HS-5 (cell line): ENCODE measurements around the gene TRIM47.
A peak's percentile ranks its signal among the peaks of the same experiment; 100 is the strongest.
"Not testable (repeated sequence)": the region's sequence is repeated elsewhere in the genome, so short reads cannot be mapped to it uniquely, and the experiment has no call there.

Source experiments
- DNase-seq: peaks from one replicate; pipeline ENCODE4 v3.0.0-alpha.2; 2012; ENCODE audit warnings: low read depth

Gene TRIM47

DNA sequence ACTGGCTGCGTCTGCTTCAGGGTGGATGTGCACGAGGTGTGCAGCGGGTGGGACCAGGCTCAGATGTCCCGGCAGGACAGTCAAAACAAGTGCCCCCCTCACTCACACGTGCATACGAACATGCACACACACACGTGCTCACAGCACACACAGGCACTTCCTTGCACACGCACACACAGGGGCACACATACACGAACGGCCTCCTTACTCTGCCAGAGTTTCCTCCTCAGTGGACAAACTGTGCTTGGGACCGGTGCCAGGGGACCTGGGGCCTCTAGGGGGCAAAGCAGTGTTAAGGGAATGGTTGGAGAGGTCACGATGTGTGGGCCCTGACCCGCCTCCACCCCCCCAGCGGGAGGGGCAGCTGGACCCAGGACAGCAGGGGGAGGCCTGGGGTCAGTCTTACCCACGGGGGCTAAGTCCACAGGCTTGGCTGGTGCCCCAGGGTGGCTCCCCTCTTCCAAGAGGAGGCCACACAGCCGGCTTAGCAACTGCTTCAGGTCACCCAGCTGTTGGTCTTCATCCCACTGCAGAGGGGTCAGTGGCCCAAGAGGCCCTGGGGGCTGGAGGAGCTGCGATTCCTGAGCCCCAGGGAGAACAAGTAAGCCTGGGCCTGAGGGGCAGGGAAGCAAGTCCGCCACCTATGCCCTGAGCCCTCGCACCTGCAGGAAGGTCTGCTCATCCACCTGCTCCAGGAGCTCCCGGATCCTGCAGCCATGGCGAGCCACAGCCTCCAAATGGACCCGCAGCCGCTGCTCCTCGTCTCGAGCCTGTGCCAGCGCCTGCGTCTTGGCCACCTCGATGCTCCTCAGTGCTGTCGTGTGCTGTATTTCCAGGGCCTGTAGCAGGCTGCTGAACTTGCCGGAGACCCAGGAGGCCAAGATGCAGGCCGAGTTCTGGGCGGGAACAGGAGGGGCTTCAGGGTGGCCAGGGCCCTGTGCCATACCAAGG lies 13.5 kb upstream of the TRIM47 start:
- no peak for DNase-seq

DNA sequence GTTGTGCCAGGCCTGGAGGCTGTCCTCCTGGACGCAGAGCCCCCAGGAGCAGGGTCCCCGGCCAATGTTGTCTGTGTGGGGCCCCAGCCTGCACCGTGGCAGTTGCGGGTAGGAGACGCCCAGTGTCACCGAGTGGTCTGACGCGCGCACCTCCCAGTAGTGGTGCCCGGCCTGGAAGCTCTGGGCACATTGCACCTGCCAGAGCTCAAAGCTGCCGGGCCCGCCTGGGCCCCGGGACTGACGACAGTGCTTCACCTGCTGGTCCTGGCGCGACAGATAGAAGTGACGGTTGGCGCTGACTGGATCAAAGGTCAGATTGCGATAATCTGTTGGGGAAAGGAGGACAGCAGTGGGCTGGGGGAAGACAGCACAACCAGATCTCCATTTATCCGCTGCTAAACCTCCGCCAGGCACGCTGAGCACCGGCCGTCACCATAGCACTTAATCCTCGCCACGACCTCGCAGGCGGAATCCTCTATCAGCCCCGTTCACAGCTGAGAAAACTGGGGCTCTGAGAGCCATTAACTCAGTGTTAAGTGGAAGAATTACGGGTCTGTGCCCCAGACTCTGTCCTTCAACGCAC lies 12.7 kb upstream of the TRIM47 start:
- DNase-seq = no peak

GRCh38 chr17:75889454-75889853 lies 11.1 kb upstream of the TRIM47 start:
- DNase-seq = no peak

GRCh38 chr17:75888484-75888883 lies 10.1 kb upstream of the TRIM47 start:
- DNase-seq = no peak

GRCh38 chr17:75885860-75886259 lies 7.5 kb upstream of the TRIM47 start:
- not testable (repeated sequence) for DNase-seq

DNA sequence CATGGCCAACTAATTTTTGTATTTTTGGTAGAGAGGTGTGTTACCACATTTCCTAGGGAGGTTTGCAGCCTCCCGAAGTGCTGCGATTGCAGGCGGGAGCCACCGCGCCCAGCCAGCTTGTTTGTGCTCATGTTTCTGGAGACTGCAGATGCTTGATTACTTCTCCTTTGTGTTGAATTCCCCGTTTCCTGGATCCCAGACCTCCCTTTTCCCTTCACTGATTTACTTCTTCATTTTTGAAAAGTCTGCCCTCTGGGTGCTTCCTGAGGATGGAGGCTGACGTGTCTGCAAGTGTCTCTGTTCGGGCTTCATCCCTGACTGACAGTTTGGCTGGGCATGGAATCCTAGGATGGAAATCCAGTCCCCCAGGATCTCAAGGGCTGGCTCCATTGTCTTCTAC lies 7.0 kb upstream of the TRIM47 start:
- DNase-seq = no peak

GRCh38 chr17:75881678-75882454 lies 3.5 kb upstream of the TRIM47 start:
- no peak for DNase-seq

DNA sequence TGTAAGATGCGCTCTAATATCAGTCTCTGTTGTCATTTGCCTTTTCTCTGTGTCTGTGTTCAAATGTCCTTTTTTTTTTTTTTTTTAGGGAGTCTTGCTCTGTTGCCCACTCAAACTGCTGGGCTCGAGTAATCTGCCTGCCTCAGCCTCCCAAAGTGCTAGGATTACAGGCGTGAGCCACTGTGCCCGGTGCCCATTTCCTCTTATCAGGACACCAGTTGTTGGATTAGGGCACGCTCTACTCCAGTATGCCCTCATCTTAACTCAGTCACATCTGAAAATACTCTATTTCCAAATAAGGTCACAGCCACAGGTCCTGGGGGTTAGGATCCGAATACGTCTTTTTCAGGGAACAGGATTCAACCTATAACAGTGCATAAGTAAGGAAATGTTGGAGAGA lies 1.9 kb upstream of the TRIM47 start:
- no peak for DNase-seq

- DNase-seq = no peak
Measured at GRCh38 chr17:75877752-75878173, 618 bp downstream of the TRIM47 start.

GRCh38 chr17:75876938-75877751 lies 1.2 kb downstream of the TRIM47 start:
- peak; percentile 87 for DNase-seq

DNA sequence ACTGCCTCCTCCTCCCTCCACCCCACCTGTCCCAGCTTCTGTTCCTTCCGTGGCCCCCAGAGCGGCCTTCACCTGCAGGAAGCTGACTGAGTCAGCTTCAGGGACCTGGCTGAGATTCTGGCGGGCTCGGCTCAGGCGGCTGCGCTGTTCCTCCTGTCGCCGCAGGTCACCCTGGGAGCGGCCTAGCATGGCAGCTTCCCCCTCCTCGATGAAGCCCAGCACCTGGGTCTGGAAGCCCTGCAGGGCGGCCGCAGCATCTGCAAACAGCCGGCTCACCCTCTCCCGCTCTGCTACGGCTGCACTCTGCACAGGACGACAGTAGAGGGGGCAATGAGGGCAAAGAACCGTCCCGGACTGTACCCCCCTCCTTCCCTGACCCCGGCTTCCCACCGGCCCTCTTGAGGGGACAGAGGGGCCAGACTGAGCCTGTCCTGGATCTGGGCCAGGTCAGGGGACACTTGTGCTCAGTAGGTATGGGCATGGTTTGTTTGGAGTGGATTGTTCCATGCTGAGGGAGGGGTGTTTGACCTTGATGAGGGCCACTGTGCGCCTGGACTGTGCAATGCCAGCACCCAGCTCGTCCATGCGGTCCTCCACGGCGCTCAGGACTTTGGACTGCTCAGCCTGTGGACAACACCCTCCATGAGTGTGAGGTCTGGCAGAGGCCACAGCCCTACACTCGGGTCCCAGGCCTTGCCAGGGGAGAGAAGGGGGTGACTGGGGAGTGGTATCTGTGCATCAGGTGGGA lies 2.0 kb downstream of the TRIM47 start:
- no peak for DNase-seq

DNA sequence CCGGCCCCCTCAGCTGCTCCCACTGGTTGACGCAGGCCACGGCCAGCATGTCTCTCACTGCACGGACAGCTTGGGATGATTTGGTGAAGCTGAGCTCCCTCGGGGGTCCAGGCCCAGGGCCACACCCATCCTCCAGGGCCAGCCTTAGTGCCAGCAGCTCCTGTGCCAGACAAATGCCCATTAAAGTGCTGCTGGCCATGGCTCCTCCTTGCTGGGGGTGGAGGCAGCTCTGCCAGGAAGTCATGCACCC lies 2.5 kb downstream of the TRIM47 start:
- no peak for DNase-seq

DNA sequence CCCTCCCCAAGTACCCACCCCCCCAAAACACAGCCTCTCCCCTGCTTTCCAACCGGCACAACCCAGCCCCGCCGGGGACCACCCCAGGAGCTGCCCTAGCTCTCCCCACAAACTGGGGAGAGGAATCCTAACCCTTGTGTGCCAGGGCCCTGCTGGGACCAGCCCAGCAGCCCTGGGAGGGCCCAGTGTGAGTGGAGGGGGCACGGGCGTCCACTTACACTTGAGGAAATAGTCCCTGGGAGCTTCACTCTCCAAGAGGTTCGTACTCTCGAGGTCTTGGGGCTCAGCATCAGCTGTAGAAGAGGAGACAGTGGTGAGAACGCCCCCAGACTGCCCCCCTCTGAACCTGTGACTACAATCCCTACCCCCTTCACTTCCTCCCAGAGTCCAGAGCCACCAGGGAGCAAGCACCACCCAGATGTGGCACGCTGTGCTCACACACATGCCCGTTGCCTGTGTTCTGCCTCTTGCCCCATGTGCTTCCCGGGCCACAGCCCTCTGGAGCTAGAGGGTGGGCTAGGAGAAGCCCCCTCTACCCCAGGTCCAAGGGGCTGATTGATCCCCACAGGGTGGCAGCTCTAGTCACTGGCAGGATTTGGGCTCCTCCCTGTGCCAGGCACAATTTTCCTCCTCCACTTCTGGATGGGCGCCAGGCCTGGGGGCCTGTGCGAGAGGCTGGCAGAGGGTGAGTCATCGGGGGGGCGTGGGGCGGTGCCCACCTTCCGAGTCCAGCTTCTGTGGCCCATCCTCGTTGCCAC lies 3.0 kb downstream of the TRIM47 start:
- DNase-seq = no peak

DNA sequence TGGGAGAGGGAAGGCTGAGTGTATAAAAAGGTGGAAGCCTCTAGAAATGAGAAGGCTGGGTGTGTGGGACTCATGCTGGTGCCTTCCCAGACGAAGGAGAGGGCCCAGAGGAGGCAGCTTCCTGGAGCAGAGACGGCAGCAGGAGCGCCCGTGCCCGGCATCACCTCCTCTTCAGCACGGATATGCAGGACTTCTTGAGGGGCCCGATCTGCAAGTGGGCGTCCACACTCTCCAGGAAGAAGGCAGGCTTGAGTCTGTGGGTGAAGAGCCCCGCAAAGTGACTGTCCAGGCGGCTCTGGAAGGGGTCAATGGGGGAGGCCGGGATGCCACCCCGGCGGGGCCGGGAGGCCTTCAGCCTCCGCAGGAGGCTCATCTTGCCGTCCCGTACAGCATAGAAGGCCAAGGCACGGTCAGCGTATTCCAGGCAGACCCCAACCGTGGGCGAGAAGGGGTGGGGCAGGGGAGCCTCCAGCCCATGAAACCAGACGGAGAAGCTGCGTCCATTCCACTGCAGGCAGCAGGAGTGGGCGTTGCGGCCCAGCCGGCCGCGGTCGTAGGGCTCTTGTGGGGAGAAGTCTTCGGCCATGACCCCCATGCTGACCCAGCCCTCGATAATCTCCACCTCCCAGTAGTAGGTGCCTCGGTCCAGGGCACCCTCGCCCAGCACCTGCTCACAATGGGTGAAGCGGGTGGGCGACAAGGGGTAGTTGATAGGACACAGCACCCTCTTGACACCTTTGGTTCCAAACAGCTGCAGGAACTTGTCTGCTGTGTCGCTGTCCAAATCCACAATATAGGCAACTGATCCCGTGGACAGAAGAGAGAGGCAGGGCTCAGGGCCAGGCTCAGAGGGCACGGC lies 3.8 kb downstream of the TRIM47 start:
- no peak for DNase-seq

DNA sequence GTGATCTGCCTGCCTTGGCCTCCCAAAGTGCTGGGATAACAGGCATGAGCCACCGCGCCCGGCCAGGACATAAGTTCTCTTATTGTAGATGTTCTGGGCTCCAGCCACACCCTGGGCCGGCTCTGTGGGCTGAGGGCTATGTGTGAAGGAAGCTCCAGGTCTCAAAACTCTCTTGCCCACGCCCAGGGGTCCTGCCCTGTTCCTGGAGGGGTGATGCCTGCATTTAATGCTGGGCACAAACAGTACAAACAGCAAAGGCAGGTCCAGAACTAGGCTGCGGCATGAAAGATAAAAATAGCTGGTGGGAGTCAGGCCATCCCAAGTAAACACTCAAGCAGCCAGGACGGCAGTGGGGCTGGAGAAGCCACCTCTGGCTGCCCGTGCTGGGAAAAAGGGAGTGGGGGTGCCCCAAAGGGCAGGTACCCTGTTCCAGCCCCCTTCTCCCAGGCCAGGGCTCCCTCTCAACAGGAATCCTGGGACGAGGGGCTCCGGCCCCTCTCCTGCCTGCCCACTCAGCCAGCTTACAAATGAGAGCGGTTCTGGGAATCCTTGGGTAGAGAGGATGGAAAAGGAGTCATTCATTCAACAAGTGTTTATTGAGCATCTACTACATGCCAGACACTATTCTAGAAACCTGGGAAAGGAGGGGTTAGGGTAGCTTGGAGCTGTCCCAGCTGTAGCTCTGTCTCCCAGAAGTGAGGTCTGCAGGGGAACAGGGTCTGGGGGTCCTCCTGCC lies 4.6 kb downstream of the TRIM47 start:
- no peak for DNase-seq

DNA sequence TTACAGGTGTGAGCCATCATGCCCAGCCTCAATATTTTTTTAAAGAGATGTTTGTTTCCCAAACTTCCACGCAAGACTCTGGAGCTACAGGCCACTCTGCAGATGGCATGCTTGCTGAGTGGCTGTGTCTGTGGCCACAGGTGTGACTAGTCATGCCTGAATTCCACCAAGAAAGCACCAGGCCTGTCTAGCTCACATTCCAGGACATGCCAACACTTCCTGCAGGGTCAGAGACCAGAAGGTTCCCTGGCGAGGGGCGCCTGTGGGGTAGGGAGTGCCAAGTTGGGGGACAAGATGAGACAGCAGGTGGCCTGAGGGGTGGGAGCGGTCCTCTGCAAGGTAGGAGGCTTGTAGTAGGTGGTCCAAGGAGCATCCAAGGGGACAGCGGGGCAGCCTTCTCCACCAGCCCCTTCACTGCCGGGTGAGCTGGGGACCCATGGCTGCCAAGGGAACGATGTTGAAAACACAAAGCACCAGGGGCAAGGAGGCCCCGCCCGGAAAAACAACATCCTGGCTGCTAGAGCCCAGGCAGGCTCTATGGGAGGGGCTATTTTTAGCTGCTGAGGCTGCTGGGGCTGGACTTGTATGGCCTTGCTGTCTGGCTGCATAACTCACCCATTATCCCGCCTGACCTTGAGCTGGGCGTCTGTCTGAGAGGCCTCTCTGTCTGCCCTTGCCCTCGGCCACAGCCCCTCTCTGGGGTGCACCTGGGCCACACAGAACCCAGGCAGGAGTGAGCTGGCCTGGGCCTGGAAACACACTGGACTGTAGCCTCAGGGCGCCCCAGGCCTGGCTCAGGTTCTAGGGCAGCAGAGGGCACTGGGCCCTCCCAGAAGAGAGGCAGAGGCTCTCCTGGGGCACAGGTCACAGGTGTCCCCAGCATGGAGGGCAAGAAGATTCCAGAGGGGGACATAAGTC lies 5.7 kb downstream of the TRIM47 start:
- DNase-seq = no peak

GRCh38 chr17:75870228-75870627 lies 8.2 kb downstream of the TRIM47 start:
- not testable (repeated sequence) for DNase-seq
